Measurements from ENCODE around the gene RRP1. TPM values are rescaled to one million over a fixed set of nuclear protein-coding genes. Genes with fewer than 3 reads are reported as not detected.

Gene RRP1
- total and polyA plus RNA-seq, 9 of the 15 experiments (the other 6 are each of a cell fraction or from before 2014, with no cell fraction given): 0.89 to 105 (median 51.6) TPM

- WGBS (ENCODE audit: insufficient coverage, low coverage, missing lambda C conversion rate): 91% methylated on average over 14 of the region's 14 CpGs
- intact Hi-C loops (cut with micrococcal nuclease): no loop called here
- Histone ChIP-seq H3K9ac (ENCODE audit: insufficient read depth in 1 of 2, low read depth in 2 of 2, low read length in 2 of 2) (no peak overlapping the region), H2AFZ (ENCODE audit: low read depth, low read length) (no peak overlapping the region), H3K4me1 (replicated peaks in 1 of 2; ENCODE audit: control insufficient read depth in 2 of 2, insufficient read depth in 2 of 2, low read length in 2 of 2) (peaks cover 10 to 26% of the 10 kb centered on the region in 2 experiments; a peak in 3 of 5 replicates), H3K27ac (ENCODE audit: extremely low read depth, low read depth, low read length) (no peak overlapping the region), H3K9me3 (replicated peaks; ENCODE audit: control insufficient read depth, insufficient read depth, low read depth, low read length) (no peaks in the 10 kb centered on the region), H4K20me1 (replicated peaks; ENCODE audit: control insufficient read depth, insufficient read depth, low read length) (peaks cover 17% of the 10 kb centered on the region; the same call in 1 of the 2 replicates), H3K4me2 (ENCODE audit: insufficient read depth, low read length) (no peak overlapping the region), H3K9me1 (ENCODE audit: control insufficient read depth, insufficient read depth, low read length) (peaks cover 12% of the 10 kb centered on the region), H3K4me3 (no peak overlapping the region), H3K36me3 (ENCODE audit: control insufficient read depth, insufficient read depth, low read length) (peaks cover 97% of the 10 kb centered on the region), H3K27me3 (ENCODE audit: control insufficient read depth in 2 of 2, insufficient read depth in 2 of 2, low read length in 2 of 2) (no peaks in the 10 kb centered on the region), H3K79me2 (ENCODE audit: control insufficient read depth, insufficient read depth, low read length) (peaks cover 64% of the 10 kb centered on the region)
- ChIA-PET CTCF (ENCODE audit: low intra/inter-chr PET ratio) (no interaction called here), POLR2A (interaction anchor here (0.7 to 1.4 kb wide), 5 partner anchors 8 to 980 kb away, joined by 3 to 6 read pairs (median 4); no protein-coding TSS in a partner anchor)
- FAIRE-seq: no peak
- TF ChIP-seq RBFOX2 (IDR thresholded peaks at IDR 0.05; ENCODE audit: low read depth, low read length) (peak; percentile 64), RB1 (IDR thresholded peaks at IDR 0.05; ENCODE audit: low read depth) (no peak), RBBP5 (IDR thresholded peaks at IDR 0.05; ENCODE audit: borderline replicate concordance, insufficient read depth, low read length, poor library complexity, severe bottlenecking) (no peak), ZNF699 (CRISPR knock-in tag; IDR thresholded peaks at IDR 0.05; ENCODE audit: insufficient replicate concordance) (no peak), MLX (CRISPR knock-in tag; conservative IDR thresholded peaks at IDR 0.05) (no peak), POLR2AphosphoS2 (IDR thresholded peaks at IDR 0.05; ENCODE audit: low read length) (no peak), SMARCC2 (IDR thresholded peaks at IDR 0.05; ENCODE audit: low read depth) (no peak), POLR2G (IDR thresholded peaks at IDR 0.05; ENCODE audit: low read depth, low read length) (0 out of 2 replicates have a peak, but pooled peaks have one; percentile 31), ZNF444 (CRISPR knock-in tag; IDR thresholded peaks at IDR 0.05) (no peak), TCFL5 (CRISPR knock-in tag; conservative IDR thresholded peaks at IDR 0.05) (no peak), ZFP30 (CRISPR knock-in tag; IDR thresholded peaks at IDR 0.05; ENCODE audit: borderline replicate concordance) (no peak), HDAC2 (IDR thresholded peaks at IDR 0.05) (no peak), L3MBTL2 (IDR thresholded peaks at IDR 0.05) (no peak), E2F1 (CRISPR knock-in tag; IDR thresholded peaks at IDR 0.05) (no peak), NR2C1 (IDR thresholded peaks at IDR 0.05) (no peak), NR2C1 (tag; IDR thresholded peaks at IDR 0.05) (no peak), SETDB1 (IDR thresholded peaks at IDR 0.05; ENCODE audit: low read length) (no peak), ZNF586 (CRISPR knock-in tag; conservative IDR thresholded peaks at IDR 0.05) (no peak)
- no TSS peak for BruUV-seq (replicated peaks)
- no peak for DNase-seq (ENCODE audit: extremely low read depth in 1 of 4, low spot score in 3 of 4)
- no peak for ATAC-seq
- in situ Hi-C loops (cut with MboI): loop anchor here (25.0 kb wide), 1 partner anchor 342 kb away; the partner anchor contains the start of gene GATD3
Observed at GRCh38 chr21:43794857-43795256, 5.5 kb downstream of the RRP1 start.

Measured in K562 (cell line).